Ishikawa (cell line): Measurements from ENCODE around the gene TNFSF13.

Source experiments
- EGR1 ChIP-seq: IDR thresholded peaks from 2 replicates; pipeline ENCODE4 v1.6.1; 2012
- EP300 ChIP-seq: IDR thresholded peaks from 2 replicates; pipeline ENCODE4 v1.6.1; 2012; ENCODE audit warnings: borderline replicate concordance
- FOXM1 ChIP-seq: IDR thresholded peaks from 2 replicates; pipeline ENCODE4 v1.6.1; 2012; ENCODE audit warnings: low read depth, borderline replicate concordance
- NFIC ChIP-seq: IDR thresholded peaks from 2 replicates; pipeline ENCODE4 v1.6.1; 2012
- RAD21 ChIP-seq: IDR thresholded peaks from 2 replicates; pipeline ENCODE4 v1.6.1; 2012; ENCODE audit warnings: low read depth
- REST ChIP-seq: IDR thresholded peaks from 2 replicates; pipeline ENCODE4 v1.6.1; 2012; ENCODE audit warnings: low read depth, mild to moderate bottlenecking
- TAF1 ChIP-seq: IDR thresholded peaks from 2 replicates; pipeline ENCODE4 v1.6.1; 2012; ENCODE audit warnings: low read depth, mild to moderate bottlenecking
- TCF12 ChIP-seq: IDR thresholded peaks from 2 replicates; pipeline ENCODE4 v1.6.1; 2012; ENCODE audit warnings: low read depth
- YY1 ChIP-seq: IDR thresholded peaks from 2 replicates; pipeline ENCODE4 v1.6.1; 2012; ENCODE audit warnings: low read depth
- ZBTB7A ChIP-seq: IDR thresholded peaks from 2 replicates; pipeline ENCODE4 v1.6.1; 2012; ENCODE audit warnings: low read depth
- TF ChIP-seq, protein P1 (sequence below): IDR thresholded peaks from 2 replicates; pipeline ENCODE4 v1.6.1; 2012

- TF ChIP-seq EGR1 (no peak), TAF1 (no peak), RAD21 (no peak), YY1 (no peak), EP300 (no peak), NFIC (no peak), TCF12 (no peak), REST (no peak), ZBTB7A (no peak), FOXM1 (no peak)
- TF ChIP-seq, protein P1, sequence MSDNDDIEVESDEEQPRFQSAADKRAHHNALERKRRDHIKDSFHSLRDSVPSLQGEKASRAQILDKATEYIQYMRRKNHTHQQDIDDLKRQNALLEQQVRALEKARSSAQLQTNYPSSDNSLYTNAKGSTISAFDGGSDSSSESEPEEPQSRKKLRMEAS = no peak
Observed at GRCh38 chr17:7551396-7551795, 7.2 kb upstream of the TNFSF13 start.
